ENCODE results near the gene CHI3L1.

The CHI3L1 gene

DNA sequence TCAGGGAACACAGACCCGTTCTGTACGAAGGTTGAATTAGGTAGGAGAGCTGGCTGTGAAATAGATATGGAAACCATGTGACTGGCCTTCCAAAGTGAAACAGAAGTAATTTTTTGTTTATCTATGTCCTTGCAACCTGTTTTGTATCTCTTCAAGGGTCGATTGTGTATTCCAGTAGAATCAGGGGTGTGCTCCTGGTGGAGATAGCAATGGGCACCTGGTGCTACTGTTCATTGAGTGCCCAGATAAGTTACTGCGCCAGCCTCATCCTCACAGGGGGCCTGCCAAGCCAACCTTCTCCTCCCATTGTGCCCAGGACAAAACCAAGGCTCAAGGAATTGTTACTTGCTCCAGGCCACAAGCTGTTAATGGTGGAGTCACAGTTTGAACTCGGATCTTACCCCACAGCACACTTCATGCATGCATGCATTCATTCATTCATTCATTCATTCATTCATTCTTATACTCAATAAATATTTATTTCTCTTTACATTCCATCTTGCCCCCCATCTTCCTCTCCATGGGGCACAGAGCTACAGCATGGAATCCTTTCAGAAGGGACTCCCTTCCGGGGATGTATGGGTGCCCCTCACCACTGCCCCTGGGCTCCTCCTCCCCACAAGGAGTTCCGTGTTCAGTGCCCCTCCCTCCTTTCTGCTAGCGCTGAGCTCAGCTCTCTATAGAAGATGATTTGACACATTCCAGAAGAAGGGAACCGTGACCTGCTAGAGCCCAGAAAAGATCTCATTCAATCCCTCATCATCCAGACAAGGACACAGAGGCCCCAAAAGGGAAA is 34.9 kb downstream of the CHI3L1 start:
- DNase-seq (ENCODE audit: low read depth), result no peak

DNA sequence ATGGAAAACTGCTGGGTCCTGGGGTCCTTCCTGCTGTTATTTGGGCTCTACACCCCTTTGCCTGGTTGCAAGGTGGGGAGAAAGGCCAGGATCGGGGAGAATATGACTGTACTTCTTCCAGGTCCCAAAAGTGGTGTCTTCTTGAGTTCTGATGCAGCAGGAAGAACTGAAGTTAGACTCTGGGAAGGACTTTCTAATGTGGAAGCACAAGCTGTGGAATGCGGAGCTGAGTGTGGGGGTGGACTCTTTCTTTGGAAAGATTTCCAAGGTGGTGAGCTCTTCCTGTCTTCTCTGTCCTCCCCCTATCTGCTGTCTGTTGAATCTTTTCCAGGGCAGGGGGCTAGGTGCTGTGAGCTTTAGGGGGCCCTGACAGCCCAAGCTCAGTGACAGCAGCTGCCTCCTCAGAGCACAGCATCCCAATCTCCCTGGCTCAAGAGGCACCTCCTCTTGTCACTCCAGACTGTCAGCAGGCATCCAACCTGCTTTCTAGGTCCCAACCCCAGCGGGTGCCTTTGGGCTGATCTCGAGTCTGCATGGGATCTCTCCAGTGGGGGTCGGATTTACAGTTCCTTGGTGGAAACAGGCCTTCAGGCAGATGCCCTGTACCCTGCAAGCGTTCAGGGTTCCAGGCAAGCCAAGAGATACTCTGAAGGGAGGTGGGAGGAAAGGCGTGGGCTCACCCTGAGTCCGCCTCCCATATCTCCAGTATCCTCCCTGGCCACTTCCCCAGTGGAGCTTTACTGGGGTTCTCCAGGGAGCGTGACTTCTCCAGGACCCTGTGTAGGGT is 35.8 kb downstream of the CHI3L1 start:
- DNase-seq (ENCODE audit: low read depth), result no peak

DNA sequence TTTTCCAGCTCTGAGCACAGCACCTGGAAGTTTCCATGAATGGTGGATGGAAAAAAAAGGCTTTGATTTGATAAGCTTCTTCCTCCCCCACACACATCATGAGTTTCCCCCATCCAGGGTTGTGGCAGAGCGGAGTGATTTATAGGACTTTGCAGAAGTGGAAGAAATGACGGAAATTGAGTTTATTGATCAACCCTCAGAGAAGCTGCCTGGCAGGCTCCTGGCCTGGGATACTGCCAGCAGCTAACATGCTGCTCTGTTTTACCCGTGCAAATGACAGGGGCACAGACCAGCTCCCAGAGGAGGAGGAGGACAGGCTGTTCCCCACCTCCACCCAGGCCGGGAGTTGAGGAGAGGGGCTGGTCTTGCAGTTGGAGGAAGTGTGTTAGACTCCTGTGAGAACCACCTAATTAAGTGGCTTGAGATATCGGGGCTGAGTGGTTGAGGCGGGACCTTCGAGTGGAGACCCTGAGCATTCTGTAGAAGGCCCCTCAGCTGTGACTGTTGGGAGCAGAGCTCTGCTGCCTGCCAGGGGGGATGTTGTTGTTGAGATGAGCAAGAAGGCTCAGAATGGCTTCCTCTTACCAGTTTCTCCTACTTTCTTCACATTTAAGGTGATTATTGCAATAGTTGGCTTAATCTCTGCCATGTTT is 37.2 kb downstream of the CHI3L1 start:
- no peak for DNase-seq (ENCODE audit: low read depth)

DNA sequence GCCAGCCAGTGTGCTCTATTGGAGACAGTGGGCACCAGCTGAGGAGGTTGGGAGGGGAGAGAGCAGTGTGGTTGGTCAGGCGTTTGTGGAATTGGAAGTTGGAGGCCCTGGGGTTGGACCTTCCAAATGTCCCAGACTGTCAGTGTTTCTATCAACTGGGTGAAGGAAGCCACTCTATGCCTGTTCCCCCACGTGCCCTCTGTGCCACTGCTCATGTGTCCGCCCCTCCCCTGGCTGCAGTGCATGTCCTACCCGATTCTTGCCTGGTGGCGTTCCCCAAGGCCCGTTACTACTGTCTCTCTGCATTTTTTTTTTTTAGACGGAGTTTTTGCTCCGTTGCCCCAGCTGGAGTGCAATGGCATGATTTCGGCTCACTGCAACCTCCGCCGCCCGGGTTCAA is 37.9 kb downstream of the CHI3L1 start:
- no peak for DNase-seq (ENCODE audit: low read depth)

DNA sequence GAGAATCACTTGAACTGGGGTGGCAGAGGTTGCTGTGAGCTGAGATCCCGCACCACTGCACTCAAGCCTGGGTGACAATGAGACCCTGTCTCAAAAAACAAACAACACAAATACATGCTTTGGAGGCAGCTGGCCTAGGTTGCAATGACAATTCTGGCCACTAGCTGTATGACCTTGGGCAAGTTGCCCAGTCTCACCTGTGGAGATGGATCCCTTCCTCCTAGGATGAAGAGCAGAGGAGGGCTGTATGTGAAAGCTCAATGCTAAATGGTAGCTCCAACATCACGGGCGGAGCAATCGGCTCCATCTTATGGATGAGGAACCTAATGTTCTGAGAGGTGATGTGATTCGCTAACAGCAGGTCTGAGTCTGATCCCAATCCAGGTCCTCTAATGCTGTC is 38.4 kb downstream of the CHI3L1 start:
- no peak for DNase-seq (ENCODE audit: low read depth)

DNA sequence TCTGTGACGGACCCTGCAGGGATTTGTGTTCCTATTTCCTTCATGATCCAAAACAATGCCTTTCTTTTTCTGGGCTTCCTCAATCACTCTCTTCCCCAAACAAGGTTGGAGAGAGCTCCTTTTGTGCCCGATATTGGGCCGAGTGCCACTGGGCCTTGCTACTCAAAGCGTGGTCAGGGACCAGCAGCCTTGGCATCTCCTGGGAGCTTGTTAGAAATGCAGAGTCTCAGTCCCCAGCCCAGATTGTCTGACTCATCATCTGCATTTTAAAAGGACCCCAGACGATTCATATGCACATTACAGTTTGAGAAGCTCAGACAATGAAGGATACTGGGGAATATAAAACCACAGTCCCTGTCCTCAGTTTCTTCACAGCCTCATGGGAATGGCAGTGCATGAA is 39.1 kb downstream of the CHI3L1 start:
- no peak for DNase-seq (ENCODE audit: low read depth)

DNA sequence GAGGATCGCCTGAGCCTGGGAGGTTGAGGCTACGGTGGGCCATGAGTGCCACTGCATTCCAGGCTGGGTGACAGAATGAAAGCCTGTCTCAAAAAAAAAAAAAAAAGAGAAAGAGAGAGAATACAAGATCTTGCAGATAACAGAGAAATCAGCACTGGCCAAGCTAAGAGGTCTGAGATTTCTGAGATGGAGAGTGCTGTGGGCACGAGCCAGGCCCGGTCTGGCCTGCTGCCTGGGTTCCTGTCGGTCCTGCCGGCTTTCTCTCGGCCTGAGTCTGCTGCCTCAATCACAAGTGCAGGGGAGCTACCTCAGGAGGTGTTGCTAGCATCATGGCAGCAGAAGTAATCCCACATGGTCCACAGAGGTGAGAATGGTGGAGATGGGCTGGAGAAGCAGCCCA is 40.0 kb downstream of the CHI3L1 start:
- DNase-seq (ENCODE audit: low read depth), result no peak

DNA sequence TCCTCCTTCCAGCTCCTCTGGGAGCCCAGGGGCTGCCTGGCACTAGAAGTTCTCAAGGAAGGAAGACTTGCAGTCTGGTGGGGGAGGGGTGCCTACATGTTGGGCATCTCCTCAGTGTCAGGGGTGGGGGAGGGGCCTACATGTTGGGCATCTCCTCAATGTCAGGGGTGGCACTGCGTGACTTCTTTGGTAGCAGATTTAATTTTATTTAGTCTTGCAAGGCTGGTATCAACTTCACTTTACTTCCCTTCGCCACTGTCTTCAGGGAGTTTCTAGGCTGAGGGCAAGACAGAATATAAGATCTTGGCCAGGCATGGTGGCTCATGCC is 40.5 kb downstream of the CHI3L1 start:
- DNase-seq (ENCODE audit: low read depth), result no peak

DNA sequence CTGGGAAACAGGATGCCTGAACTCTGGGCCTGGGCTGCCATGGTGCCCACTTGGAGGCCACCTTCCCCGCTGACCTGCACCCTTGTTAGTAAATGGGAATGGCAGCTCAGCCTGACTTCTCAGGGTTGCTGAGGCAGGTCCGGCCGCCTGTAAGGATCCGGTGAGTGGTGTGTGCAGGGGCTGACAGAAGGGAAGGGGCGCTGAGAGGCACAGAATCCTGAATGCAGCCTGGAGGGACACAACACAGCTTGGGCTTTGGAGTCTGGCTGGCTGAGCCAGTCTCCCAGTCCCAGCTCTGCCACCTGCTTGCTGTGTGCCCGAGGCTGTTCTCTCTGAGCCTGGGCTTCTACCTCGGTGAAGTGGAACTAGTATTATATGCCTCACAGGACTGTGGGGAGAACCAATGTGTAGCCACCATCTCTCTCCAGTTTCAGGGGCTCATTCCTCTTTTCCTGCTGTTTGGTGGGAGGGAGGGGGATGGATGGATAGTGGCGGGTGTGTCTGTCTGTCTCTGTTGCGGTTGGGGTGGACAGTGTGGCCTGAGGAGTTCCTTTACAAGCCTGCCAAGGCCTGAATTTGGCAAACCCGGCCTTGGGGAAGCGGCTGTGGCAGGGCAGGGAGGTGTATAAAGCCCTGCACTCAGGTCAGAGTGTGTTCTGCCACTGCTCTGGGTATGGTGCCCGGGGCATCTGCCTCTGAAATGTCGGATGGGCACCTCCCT is 41.0 kb downstream of the CHI3L1 start:
- no peak for DNase-seq (ENCODE audit: low read depth)

DNA sequence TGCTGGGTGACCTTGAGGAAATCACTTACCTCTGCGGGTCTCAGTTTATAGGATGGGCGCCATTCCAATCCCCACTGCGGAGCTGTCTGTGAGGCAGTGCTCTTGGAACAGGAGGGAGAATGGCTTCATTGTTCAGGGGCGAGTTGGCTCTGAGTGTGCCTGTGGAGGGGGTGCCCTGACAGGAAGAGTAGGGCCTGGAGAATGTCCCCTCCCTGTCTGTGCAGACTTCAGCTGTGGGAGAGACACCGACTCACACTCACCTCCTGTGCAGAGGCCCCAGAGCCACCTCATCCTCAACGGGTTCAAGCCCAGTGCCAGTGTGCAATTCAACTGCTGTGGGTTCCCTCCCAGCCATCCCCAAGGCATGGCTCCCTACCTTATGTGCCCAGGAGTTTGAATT is 41.8 kb downstream of the CHI3L1 start:
- DNase-seq (ENCODE audit: low read depth), result no peak

DNA sequence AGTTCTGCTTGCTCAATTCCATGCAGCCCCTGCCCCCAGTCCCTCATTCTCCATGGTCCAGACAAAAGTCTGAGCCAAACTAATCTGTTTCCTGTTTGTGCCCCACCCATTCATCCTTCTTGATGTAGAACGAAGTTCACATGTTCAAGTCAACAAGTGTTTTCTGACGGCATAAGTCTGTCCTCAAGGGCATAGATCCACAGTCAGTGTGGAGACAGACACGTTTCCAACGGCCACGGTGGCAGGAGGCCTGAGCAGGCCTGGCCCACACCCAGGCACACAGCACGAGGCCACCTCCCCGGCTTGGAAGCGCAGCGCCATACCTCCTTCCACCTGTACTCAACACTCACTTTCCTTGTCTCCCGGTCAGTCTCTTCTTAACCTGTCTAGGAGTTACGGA is 42.9 kb downstream of the CHI3L1 start:
- DNase-seq (ENCODE audit: low read depth), result no peak

DNA sequence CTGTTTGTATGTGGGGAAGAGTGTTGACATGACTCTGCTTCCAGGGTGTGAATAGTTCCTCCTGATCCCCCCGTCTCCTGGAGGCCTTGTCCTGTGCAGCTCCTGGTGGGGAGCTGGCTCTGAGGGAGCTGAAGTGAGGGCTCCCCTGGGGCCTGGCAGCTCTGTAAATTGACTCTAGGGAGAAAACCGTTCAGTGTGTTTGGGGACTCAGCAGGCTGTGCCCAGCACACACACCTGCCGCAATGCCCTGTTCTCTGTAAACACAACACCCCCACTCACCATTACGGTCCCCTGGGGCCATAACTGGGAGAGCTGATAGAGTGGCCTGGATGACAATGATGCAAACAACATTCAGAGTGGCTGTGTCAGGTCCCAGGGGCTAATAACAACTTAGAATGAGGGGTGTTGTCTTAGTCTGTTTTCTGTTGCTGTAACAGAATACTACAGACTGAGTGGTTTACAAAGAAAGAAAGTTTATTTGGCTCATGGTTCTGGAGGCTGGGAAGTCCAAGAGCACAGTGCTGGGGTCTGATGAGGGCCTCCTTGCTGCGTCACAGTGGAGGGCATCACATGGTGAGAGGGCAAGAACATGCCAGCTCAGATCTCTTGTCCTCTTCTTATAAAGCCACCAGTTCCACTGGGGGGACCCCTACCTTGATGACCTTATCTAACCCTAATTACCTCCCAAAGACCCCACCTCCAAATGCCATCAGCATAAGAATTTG is 43.7 kb downstream of the CHI3L1 start:
- DNase-seq (ENCODE audit: low read depth), result no peak

DNA sequence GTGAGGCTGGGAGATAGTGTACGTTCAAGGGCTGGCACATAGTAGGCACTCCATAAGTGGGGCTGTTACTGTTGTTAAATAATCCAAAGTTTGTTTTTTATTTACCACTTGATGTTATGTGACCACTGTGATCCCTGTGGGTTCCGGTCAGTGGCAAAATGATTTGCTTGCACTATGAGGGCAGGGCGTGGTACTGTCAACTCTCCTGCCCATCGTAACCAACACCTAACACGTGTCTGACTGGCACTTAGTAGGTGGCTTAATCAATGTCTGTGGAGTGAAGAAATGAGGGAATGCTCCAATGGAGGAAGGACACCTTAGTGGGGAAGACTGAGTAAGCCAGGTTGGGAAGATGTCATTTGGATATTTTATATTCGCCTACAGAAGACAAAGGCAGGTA is 44.4 kb downstream of the CHI3L1 start:
- no peak for DNase-seq (ENCODE audit: low read depth)

DNA sequence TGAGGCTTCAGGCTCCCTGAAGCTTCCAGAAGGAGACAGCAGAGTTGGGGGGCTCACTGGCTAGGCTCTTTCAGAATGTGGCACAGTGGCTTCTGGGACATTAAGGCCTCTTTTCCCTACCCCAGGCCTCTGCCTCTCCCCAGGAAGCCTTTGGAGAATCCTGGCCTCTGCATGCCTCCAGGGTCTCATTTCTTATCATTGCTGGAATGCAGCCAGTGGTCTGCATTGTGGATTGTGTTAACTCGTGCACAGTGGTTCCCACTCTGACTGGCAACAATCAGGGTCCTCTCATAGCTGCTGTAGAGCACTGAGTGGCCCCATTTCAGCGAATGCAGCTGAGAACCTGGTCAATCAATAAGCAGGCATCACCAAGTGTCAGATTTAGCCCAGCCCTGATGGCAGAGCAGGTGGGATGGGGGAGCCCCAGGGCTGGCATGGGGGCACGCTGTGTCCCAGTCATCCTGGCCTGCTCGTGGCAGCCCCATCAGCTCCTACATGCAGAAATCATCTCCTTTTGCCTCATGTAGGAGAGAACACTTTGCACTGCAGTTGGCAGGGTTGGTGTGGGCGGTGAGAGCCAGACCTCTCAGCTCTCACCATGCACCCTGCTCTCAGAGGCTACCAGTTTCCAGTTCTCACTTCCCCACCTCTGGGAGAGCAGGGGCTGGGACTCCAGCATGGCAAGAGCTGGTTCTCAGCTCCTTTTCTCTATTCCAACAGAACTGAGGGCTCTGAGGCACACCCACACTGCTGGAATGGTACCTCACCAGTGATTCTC is 45.6 kb downstream of the CHI3L1 start:
- DNase-seq (ENCODE audit: low read depth), result no peak

DNA sequence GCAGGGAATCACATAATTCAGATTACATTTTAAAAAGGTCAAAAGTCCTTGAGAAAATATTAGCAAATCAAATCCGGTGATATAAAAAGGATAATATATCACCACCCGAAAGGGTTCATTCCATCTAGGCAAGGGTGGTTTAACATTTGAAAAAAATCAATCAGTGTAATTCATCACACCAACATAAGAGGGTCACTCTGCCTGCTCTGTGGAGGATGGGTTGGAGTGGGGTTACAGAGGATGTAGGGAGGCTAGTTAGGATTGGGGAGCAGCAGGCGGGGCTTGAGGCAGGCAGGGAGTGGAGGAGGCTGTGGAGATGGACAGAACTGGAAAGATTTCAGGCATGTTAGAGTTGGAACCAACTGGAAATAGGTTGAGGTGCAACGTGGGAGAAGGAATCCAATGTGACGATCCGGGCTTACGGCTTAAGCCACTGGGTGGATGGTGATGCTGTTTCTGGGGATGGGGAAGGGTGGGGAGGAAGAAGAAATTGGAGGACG is 46.5 kb downstream of the CHI3L1 start:
- DNase-seq (ENCODE audit: low read depth), result no peak

DNA sequence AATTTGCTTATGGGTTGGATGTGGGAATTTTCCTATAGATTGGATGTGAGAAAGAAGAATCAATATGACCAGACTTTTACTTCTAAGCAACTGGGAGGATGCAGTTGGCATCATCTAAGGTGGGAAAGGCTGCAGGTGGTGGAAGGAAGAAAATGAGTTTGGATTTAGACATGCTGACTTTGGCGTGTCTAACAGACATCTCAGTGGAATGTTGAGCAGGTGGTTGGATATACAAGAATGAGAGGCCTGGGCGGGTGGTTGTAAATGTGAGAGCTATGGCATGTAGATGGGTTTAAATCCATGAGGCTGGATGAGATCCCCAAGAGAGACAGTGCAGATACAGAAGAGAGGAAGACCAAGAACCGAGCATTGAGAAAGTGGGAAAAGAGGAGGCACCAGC is 48.4 kb downstream of the CHI3L1 start:
- no peak for DNase-seq (ENCODE audit: low read depth)

DNA sequence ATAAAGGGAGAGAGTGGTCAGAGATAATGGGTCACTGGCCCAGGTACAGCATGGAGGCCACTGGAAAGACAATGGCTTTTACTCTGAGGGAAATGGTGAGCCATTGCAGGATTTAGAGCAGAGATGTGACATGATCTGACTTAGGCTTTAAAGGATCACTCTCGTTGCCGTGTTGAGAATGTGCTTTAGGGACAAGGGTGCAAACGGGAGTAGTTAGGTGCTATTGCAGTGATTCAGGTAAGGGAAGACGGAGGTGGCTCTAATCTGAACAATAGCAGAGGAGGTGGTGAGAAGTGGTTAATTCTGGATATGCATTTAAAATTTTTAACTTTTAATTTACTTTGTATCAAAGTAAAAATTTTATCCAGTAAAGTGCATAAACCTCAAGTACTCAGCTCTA is 49.2 kb downstream of the CHI3L1 start:
- DNase-seq (ENCODE audit: low read depth), result no peak

DNA sequence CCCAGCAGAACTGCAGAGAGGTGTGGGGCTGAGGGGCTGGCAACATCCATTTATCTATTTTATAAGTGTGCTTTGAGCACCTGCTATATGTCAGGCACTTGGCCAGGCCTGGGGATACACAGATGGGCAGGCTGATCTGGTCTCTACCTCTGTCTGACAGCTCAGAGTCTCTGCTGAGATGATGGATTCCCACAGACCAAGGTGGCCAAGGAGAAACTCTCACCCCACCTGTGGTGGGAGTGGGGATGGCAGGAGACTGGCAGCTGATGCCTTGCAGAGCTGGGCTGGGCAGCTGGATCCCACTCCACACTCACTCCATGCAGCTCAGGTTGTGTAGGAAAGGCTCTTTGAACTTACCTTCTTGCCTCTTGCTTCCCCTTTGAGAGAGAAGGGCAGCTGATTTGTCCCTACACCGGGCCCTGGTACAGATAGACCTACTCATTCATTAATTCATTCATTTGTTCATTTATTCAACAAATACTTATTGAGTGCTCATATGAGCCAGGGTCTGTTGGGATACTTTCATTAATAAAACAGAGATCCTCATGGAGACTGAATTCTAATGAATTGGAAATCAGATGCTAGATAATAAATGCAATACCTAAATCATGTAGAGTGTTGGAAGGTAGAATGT is 50.0 kb downstream of the CHI3L1 start:
- no peak for DNase-seq (ENCODE audit: low read depth)

DNA sequence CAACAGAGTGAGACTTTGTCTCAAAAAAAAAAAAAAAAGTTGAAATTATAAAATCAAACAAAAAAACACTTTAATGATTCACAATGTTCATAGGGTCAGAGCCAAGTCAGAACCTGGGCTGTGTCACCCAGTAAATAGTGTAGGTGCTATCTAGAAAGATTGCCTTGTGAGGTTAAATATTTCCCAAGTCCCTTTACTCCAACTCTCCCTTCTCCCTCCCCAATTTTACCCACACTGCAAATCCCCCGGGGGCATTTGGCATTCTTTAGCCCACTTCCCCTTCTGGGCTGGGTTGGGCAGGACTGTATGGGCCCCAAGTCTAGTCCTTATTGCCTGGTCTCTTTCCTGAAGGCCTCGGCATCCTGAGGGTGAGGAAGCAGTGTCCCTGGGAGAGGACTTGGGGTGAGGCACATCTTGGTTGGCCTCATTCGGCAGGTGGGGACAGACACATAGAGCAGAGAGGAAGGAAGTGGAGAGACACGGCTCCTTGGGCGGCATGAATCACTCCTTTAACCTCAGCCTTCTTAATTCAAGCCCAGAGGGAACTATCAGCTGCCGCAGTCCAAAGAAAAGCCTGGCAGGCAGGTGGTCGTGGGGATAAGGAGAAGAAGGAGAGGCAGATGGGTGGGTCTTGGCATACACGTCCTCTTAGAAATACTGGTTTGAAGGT is 50.7 kb downstream of the CHI3L1 start:
- DNase-seq (ENCODE audit: low read depth), result no peak
